Left kidney (tissue), 8 donors: ENCODE results near the gene HSPA9. TPM values are rescaled to one million over a fixed set of nuclear protein-coding genes. Genes with fewer than 3 reads are reported as not detected.
A peak's percentile ranks its signal among the peaks of the same experiment; 100 is the strongest.

Experiments used
- DNase-seq: peaks from one replicate; pipeline ENCODE4 v3.0.0-alpha.2; 2013
- long read RNA-seq, 8 donors: transcript quantifications; one replicate each; lab custom pipeline, GENCODE V29; 2026
- polyA plus RNA-seq: library from polyadenylated mRNA; unstranded; fragments of 120-200 nt; gene quantifications from one replicate; pipeline ENCODE4 v1.2.1, GENCODE V29; 2013; ENCODE audit not compliant: insufficient read length

The HSPA9 gene
- 365 TPM for polyA plus RNA-seq
- long read RNA-seq, donor 1, full-length matches to known transcripts: 76 of 114 reads
- long read RNA-seq, donor 1, partial matches to known transcripts: 38 of 114 reads
- long read RNA-seq, donor 1, other reads (novel, unspliced or antisense): 0 of 114 reads
- long read RNA-seq, donor 2, full-length matches to known transcripts: 51 of 138 reads
- long read RNA-seq, donor 2, partial matches to known transcripts: 87 of 138 reads
- long read RNA-seq, donor 2, other reads (novel, unspliced or antisense): 0 of 138 reads
- long read RNA-seq, donor 3, full-length matches to known transcripts: 36 of 95 reads
- long read RNA-seq, donor 3, partial matches to known transcripts: 59 of 95 reads
- long read RNA-seq, donor 3, other reads (novel, unspliced or antisense): 0 of 95 reads
- long read RNA-seq, donor 4, full-length matches to known transcripts: 5 of 5 reads
- long read RNA-seq, donor 4, partial matches to known transcripts: 0 of 5 reads
- long read RNA-seq, donor 4, other reads (novel, unspliced or antisense): 0 of 5 reads
- long read RNA-seq, donor 5, full-length matches to known transcripts: 77 of 130 reads
- long read RNA-seq, donor 5, partial matches to known transcripts: 53 of 130 reads
- long read RNA-seq, donor 5, other reads (novel, unspliced or antisense): 0 of 130 reads
- long read RNA-seq, donor 6, full-length matches to known transcripts: 80 of 122 reads
- long read RNA-seq, donor 6, partial matches to known transcripts: 42 of 122 reads
- long read RNA-seq, donor 6, other reads (novel, unspliced or antisense): 0 of 122 reads
- long read RNA-seq, donor 7, full-length matches to known transcripts: 76 of 180 reads
- long read RNA-seq, donor 7, partial matches to known transcripts: 104 of 180 reads
- long read RNA-seq, donor 7, other reads (novel, unspliced or antisense): 0 of 180 reads
- long read RNA-seq, donor 8, full-length matches to known transcripts: 26 of 42 reads
- long read RNA-seq, donor 8, partial matches to known transcripts: 16 of 42 reads
- long read RNA-seq, donor 8, other reads (novel, unspliced or antisense): 0 of 42 reads

DNA sequence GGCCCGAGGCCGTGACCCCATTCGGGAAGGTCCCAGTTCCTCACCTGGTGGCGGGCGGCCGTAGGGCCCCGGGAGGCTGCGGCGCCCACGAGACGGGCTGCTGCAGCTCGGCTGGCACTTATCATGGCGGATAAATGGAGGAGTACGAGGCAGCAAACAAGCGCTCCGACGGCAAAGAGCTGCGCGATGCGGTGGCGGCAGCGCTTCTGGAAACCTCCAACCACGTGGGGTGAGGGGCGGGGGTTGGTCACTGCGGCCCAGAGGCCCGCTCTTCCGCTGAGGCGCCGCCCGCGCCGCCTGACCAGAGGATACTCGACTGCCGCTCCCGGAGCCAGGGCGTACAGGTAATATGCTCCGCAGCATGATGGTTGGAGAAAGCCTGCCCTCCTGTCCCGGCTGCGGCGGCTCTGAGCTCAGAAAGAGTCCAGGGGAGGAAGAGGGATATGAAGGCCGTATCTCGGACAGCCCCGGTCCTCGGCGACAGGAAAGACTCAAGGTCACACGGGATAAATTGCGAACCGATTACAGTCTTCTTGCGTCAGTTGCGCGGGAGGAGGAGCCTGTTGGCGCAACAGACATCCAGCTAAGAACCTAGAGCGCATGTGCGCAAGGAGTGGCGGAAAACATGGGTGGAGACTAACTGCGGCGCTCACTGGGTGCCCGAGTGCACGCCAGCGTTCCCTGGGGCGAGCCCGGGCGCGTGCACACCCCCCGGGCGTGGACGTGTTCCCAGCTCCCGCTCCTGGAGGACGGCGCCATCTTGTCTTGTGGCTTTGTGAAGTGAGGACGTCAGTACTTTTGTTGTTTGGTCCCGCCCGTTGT lies at the start of gene HSPA9:
Gene HSPA9 (minus strand): TSS at position 208 of the 822 bp plus-strand sequence. CDS start 83 bp downstream, at position 125.
- DNase-seq: peak; percentile 100

DNA sequence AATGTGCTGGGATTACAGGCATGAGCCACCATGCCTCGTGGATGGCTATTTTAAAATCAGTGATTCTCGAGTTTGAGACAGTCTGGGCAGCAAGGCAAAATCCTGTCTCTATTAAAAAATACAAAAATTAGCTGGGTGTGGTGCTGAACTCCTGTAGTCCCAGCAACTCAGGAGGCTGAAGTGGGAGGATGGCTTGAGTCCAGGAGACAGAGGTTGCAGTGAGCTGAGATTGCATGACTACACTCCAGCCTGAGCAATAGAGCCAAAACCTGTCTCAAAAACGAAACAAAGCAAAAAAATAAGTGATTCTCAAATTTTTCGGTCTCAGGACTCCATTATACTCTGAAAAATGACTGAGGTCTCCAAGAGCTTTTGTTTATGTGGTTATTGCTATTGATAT lies 47.9 kb upstream of the HSPA9 start:
- no peak for DNase-seq

DNA sequence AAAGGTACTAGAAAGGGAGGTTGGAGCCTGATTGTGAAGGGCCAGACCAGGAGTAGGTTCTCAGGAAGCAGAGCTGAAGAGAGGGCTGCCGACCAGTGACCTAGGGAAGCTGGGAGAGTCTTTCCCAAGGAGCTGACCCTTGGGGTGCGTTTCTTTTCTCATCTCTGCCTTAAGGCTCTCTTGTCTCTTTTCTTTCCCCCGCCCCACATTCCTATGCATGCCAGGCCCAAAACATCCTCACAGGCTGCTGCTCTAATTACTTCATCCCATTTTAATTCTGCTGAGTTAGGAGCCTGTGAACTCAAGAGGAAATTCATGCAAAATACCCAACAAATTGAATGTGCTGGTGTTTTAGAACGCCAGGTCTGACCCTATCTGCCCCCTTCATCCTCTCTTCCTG lies 46.9 kb upstream of the HSPA9 start:
- DNase-seq: no peak

DNA sequence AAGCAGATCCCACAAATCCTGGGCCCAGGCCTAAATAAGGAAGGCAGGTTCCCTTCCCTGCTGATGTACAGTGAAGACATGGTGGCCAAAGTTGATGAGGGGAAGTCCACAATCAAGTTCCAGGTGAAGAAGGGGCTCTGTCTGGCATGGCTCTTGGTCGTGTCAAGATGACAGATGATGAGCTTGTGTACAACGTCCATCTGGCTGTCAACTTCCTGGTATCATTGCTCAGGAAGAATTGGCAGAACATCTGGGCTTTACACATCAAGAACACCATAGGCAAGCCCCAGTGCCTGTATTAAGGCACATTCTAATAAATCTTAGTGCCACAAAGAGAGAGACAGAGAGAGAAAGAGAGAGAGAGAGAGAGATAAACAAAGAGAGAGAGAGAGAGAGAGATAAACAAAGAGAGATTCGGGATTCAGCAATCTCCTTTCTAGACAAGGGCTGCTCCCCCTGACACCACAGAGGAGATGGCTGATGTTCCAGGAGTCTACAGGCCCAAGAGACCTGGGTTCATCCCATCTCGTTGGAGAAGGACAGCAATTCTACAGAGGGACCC lies 45.5 kb upstream of the HSPA9 start:
- no peak for DNase-seq

DNA sequence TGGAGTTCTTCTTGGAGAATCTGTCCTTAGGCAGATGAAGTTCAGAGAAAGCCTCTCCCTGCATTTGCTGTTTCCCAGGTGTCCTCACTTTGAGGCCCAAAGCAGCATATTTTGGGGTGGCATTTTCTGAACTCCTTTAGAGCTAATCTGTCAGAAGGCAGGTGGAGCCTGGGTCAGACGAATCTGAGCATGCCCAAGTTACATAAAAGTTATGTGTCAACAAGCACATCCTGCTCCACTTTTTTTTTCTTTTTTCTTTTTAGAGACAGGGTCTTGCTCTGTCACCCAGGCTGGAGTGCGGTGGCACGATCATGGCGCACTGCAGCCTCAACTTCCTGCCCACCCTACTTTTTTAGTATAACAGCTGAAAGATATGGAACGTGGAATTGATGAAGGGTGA lies 41.3 kb upstream of the HSPA9 start:
- DNase-seq: no peak

DNA sequence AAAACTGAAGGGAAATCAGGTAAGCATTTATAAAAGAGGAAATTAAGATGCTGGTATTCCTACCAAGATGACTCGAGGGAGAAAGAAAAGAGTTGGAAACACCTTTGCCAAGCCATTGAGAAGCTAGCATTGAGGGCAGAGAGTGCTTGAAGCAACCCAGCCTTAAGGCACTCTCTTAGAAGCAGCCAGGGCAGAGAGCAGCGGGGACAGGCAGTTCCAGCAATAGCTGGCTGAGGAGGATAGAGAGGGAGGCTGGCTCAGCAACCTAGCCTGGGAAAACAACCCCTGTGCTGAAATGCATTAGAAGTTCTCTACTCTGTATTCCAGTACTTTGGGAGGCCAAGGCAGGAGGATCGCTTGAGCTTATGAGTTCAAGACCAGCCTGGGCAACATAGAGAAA lies 40.3 kb upstream of the HSPA9 start:
- DNase-seq: no peak

DNA sequence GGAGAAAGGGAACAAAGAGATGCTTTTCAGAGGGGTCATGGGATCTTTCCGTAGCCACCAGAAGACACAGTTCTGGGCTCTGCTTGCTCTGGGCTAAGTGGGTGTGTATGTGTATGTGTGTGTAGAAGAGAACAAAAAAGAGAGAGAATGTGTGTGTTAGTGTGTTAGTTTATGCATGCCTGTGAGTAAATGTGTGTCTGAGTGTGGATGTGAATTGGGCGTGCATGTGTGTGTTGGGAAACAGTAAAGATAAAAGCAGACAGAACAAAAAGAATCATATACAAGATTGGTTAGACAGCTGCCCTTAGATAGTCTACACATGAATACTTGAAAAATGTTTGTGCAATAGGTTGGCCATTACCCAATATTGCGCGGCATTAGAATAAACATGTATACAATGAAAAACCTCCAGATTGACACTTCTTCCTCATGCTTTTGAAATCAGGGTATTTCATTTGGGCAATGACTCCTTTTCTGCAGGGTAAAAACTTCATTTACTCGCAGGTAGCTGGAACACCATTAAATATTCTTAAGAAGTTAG lies 36.5 kb upstream of the HSPA9 start:
- no peak for DNase-seq

DNA sequence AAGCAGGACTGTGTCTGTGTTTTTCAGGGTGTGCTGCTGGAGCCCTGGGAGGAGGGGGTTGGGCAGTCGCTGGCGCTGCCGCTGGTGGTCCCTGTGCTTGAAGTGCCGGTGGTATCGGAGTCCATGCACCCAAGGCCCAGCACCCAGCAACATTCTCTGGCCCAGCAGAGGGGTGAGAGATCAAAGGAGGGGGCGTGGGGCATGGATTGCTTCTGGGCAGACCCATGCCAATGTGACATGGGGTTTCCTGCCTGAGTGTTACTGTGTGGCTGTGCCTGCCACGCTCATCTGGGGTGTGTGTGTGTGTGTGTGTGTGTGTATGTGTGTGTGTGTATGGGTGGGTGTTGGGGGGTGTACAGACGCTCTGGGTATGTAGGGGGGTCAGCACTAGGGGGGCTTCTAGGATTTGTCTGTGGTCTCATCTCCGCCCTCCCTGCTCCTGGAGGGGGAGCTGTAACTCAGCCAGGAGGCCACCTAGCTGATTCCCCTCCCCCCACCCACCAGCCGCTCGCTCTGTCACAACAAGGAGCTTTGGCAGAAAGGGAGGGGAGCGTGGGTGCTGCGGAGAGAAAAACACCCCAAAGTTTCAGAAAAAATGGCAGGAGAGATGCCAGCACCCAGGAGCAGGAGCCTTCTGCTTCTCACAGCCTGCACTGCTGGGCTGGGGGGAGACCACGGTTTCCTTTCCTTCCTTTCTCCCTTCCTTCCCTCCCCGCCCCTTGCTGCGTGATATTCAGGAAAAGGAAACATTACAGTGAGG lies 35.9 kb upstream of the HSPA9 start:
- peak; percentile 62 for DNase-seq

DNA sequence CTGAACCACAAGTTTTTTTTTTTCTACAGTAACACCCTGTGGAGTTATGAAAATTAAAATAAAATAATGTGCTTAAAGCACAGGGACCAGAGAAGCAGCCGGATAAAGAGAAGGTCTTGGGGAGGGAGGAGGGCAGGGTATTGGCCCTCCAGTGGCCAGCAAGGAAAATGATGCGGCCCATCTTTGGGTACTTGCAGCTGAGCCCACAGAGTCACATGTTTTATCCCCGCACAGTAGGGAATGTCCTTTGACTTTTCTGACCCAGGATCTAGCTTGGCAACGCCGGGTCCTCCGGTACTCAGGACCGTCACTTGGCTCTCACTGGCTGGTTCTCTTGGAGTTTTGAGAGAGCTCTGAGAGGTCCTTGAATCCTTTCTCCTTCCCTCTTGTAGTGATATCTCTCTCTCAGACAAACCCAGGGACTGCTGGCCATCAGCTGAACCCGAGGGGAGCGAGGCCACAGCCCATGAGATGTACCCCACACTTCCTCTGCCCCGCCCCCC lies 35.3 kb upstream of the HSPA9 start:
- no peak for DNase-seq

DNA sequence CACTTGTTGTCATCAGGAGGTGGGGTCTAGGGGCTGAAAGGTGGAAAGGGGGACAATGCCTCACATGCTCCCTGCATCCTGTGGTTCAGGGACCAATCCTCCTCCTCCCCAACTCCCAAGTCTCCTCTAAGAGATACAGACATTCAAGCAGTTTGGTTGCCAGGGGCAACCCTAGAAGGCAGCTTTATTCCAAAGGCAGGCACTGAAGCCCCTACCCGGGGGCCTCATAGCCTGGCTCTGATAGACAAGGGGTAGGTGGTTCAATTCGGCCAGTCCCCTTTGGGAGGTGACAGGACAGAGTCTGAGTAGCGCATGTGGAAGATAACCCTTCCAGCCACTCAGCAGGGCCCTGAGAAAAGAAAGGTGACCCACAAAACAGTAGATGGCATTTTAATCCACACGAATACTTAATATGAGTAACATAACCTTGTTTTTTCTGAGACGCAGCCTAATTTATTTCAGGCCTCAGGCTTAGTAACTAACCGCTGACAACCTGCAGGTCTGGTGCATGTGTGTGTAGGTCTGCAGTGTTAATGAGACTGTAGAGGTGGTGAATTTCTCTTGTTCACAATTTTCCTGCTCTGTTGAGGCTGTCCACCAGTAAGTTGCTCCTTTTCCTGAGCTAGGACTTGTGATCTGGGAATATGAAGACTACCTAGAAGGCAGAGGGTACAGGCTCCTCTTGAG lies 31.3 kb upstream of the HSPA9 start:
- DNase-seq: no peak

DNA sequence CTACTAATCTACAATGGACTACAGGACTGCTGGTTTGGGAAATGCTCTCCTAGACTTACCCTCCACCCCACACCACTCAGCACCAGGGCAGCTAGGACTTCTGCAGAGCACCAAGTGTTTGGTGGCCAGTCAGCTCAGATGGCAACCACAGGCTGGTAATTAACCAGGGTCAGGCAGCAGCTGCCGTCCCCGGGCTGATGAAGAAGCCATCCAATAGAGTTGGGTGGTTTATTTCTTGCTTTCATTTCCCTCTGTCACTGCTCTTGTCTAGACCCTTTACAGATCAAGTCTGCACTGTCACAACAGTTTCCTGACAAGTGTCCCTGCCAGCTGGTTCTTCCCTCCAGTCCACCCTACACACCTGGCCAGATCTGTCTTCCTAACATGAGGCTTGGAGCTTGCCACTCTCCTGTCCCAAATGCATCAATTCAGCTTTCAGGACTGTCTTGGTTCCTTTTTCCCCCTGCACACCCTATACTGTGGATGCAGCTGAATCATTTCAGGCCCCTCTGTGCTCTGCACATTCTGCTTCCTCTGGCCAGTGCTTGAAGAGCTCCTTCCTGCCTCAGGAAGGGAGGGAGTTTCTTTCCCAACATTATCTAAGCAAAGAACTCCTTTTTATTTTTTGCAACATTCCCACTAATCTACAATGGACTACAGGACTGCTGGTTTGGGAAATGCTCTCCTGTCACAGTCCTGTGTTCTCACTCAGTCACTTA lies 30.2 kb upstream of the HSPA9 start:
- no peak for DNase-seq

DNA sequence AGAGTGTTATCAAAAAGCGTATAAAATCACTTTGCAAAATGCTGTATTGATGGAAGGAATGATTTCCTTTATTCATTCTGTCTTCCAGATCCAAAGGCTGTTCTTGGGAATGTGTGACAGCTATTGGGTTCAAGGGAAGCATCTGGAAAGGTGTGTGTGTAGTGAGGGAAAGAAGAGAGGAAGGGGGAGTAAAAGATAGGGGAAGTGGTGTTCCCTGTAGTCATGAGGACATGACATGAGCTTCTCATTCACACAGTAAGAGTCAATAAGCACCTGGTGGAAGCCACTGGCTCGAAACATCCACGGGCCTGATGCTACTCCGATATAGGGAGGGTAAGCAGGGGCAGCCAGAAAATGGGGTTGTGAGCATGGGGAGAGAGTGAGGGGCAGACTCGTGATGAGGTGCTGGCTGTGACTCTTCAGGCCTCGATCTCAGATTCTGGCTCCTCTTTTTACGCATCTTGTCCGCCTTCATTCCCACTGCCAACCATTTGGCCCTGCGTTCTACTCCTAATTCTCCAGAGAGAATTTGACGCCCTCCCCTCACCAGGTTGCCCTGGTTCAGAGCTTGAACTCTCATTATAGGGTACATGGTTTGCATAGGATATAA lies 29.1 kb upstream of the HSPA9 start:
- no peak for DNase-seq

DNA sequence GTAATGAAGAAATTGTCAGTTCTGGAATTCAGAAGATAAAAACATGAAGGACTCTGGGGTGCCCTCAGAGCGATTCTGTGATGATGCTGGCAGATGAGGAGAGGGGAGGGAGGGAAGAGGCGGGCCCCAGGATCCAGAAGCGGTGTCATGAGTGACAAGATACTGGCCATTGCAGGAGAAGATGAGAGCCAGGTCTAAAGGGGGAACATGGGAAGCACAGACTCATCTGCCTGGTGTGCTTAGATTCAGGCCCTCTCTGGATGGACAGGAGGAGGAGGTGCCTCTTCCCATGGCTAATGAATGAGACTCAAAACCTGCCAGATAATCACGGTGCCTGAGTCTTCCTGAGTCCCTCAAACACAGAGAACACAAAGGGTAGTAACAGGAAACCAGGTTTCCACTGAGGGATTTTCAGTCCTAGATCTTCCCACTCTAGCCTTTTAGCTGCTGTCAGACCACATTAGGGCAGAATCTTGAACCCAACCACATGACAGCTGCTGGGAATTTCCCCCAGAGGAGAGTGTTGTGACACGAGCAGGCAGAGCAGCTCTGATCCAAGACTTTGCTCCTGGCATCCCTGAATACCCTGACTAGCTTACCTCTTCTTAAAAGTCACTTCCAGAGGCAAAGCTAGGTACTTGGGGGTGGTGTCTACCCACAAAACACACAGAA lies 28.2 kb upstream of the HSPA9 start:
- DNase-seq: no peak

DNA sequence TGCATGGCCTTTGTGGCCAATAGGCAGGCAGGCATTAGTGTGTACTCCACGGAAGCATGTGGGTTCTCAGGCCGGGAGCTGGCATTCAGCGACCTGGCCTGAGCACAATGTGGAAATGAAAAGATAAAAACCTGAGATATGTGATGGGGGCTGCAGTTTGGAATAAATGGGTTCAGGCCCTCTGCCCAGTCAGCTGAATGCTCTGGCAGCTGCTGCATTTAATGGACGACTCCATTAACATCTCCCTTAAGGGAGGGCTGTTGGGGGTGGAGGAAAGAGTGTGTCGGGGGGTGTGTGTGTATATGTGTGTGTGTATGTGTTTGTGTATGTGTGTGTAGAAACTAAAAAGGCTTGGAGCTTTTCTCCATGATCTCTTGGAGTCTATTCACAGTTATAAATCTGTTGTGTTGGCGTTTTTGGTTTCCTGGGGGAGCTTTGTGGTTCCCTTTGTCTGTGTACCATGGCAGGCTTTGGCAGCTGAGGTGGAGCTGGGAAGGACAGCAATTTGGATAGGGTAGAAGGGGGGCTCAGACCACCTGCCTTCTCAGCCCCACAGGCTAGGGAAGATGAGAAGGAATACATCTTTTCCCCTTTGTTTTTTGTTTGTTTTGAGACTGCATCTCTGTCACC lies 27.3 kb upstream of the HSPA9 start:
- no peak for DNase-seq

DNA sequence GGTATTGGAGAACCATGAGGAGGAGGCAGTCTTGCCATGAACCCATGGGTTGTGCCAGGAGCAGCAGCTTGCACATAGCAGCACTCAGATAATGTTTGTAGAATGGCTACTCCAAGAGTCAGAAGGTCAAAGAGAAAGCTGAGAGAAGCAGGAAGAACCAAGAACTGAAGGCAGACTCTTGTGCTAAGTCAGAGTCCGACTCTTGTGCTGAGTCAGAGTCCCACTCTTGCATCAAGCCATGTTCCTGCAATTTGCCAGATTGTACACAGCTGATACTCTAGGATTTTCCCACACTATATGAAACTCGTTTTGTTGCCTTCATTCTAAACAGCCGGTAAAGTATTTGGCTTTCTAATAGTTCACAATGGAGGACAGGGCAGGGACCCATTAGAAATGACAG lies 26.2 kb upstream of the HSPA9 start:
- no peak for DNase-seq

DNA sequence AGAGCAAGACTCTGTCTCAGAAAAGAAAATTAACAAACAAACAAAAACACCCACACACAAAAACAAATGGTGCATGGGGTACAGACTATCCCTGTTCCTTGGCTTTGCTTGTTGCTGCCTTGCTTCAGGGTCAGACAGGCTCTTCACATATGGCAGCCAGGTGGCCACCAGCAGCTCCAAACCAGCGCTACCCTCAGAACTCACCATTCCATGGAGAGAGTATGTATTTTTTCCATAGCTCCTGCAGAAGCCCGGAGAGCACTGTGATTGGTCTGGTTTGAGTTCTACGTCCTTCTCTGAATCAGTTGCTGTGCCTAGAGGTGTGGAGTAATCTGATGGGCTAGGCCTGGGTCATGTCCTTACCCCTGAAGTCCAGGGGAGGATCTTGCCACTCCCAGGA lies 25.2 kb upstream of the HSPA9 start:
- no peak for DNase-seq

DNA sequence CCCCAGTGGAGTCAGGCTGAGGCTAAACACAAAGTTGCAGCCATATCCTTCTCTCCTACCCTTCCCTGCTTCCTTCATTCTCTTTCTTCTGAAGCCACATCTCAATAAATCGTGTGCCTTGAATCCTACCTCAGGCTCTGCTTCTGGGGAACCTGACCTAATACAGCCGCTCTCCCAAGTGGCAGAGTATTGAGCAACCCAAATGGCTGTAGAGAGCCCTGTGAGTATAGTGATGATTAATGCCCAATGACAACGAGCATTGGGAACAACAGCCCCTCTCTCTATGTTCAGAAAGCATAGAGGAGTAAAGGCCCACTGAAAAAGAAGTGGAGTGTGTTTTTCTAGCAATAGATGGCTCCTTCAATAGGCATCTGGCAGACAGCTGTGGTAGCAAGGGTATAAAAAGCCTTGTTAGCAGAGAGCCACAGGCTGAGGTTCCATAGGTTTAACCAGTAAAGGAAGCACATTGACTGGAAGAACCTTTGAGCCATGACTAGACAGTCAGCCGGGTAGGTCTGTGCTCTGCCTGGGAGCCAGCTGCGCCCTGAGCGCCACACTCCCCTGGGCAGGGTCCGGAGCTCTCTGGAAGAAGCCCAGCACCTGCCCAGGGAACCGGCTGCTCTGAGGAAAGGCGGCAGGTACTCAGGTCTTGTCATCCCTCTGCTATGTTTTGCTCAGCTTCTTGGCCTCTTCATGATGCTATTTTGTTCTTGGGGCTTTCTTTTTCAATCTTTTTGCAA lies 22.6 kb upstream of the HSPA9 start:
- no peak for DNase-seq
